ENCODE results near the gene TMEM60. TPM values are rescaled to one million over a fixed set of nuclear protein-coding genes. Genes with fewer than 3 reads are reported as not detected.
"Not testable (repeated sequence)": the region's sequence is repeated elsewhere in the genome, so short reads cannot be mapped to it uniquely, and the experiment has no call there.

TMEM60 gene
- total RNA-seq, 2 donors from 2014 or later: 8.7 to 12.2 TPM

GRCh38 chr7:77837966-77838365 is 39.7 kb upstream of the TMEM60 start:
- Histone ChIP-seq H3K9me3 (no peaks in the 10 kb centered on the region), H3K36me3 (no peaks in the 10 kb centered on the region), H3K27ac (no peak overlapping the region), H3K4me1 (ENCODE audit: control insufficient read depth in 1 of 2, low read depth in 2 of 2) (peaks cover 8 to 15% of the 10 kb centered on the region in 2 donors), H3K4me3 (no peak overlapping the region), H3K27me3 (replicated peaks; ENCODE audit: insufficient read depth) (no peaks in the 10 kb centered on the region)
- ATAC-seq (ENCODE audit: insufficient number of reproducible peaks, low FRiP score, low read depth) (no peak), DNase-seq (ENCODE audit: low spot score) (no peak)
- no peak for TF ChIP-seq CTCF (IDR thresholded peaks at IDR 0.05)

- DNase-seq (ENCODE audit: low spot score) (no peak), ATAC-seq (ENCODE audit: insufficient number of reproducible peaks, low FRiP score, low read depth) (no peak)
- no peak for TF ChIP-seq CTCF (IDR thresholded peaks at IDR 0.05)
- no peaks in the 10 kb centered on the region for H3K36me3 ChIP-seq
- peaks cover 8 to 15% of the 10 kb centered on the region in 2 donors for H3K4me1 ChIP-seq (ENCODE audit: control insufficient read depth in 1 of 2, low read depth in 2 of 2)
- no peaks in the 10 kb centered on the region for H3K9me3 ChIP-seq
- H3K27me3 ChIP-seq (replicated peaks; ENCODE audit: insufficient read depth): no peaks in the 10 kb centered on the region
- H3K27ac ChIP-seq: no peak overlapping the region
- H3K4me3 ChIP-seq: no peak overlapping the region
Measured at GRCh38 chr7:77837275-77837674, 39.0 kb upstream of the TMEM60 start.

DNA sequence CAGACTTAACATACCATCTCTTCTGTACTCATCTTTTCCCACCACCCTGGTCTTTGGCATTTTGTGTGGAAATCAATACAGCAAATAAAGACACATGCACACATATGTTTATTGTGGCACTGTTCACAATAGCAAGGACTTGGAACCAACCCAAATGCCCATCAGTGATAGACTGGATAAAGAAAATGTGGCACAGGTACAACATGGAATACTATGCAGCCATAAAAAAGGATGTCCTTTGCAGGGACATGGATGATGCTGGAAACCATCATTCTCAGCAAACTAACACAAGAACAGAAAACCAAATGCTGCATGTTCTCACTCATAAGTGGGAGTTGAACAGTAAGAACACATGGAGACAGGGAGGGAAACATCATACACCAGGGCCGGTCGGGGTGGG is 38.2 kb upstream of the TMEM60 start:
- H3K27me3 ChIP-seq (replicated peaks; ENCODE audit: insufficient read depth); H3K4me3 ChIP-seq; ATAC-seq (ENCODE audit: insufficient number of reproducible peaks, low FRiP score, low read depth); H3K27ac ChIP-seq; DNase-seq (ENCODE audit: low spot score); H3K9me3 ChIP-seq; H3K36me3 ChIP-seq: not testable (repeated sequence)
- peaks cover 8 to 15% of the 10 kb centered on the region in 2 donors for H3K4me1 ChIP-seq (ENCODE audit: control insufficient read depth in 1 of 2, low read depth in 2 of 2)

DNA sequence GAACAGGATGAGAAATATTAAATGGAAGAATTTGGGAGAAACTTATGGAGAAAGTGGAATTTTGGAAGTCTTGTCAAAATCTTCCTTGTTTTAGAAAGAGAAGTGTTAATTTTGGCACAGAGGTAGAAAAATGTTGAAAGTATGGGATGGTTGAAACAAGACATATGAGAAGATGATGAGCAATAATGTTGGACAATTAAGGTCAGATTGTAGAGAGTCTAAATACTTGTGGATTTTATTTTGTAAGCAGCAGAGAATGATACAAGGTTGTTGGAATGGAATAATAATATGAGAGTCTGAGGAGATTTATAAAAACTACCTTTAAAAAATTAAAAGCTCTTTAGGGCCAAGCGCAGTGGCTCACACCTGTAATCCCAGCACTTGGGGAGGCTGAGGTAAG is 34.9 kb upstream of the TMEM60 start:
- no peak overlapping the region for H3K27ac ChIP-seq
- no peak for TF ChIP-seq CTCF (IDR thresholded peaks at IDR 0.05)
- no peaks in the 10 kb centered on the region for H3K36me3 ChIP-seq
- H3K27me3 ChIP-seq (replicated peaks; ENCODE audit: insufficient read depth): no peaks in the 10 kb centered on the region
- ATAC-seq (ENCODE audit: insufficient number of reproducible peaks, low FRiP score, low read depth) (no peak), DNase-seq (ENCODE audit: low spot score) (no peak)
- no peak overlapping the region for H3K4me3 ChIP-seq
- no peaks in the 10 kb centered on the region for H3K9me3 ChIP-seq
- H3K4me1 ChIP-seq (ENCODE audit: control insufficient read depth in 1 of 2, low read depth in 2 of 2): peaks cover 10 to 24% of the 10 kb centered on the region in 2 donors

- no peak for TF ChIP-seq CTCF (IDR thresholded peaks at IDR 0.05)
- Histone ChIP-seq H3K27me3 (replicated peaks; ENCODE audit: insufficient read depth) (no peaks in the 10 kb centered on the region), H3K36me3 (no peaks in the 10 kb centered on the region), H3K27ac (no peak overlapping the region), H3K4me3 (no peak overlapping the region), H3K4me1 (ENCODE audit: control insufficient read depth in 1 of 2, low read depth in 2 of 2) (peaks cover 6 to 20% of the 10 kb centered on the region in 2 donors), H3K9me3 (no peaks in the 10 kb centered on the region)
- ATAC-seq (ENCODE audit: insufficient number of reproducible peaks, low FRiP score, low read depth): no peak
- no peak for DNase-seq (ENCODE audit: low spot score)
Measured at GRCh38 chr7:77831953-77832352, 33.7 kb upstream of the TMEM60 start.

GRCh38 chr7:77831481-77831880 is 33.2 kb upstream of the TMEM60 start:
- no peak overlapping the region for H3K4me3 ChIP-seq
- no peak for TF ChIP-seq CTCF (IDR thresholded peaks at IDR 0.05)
- no peaks in the 10 kb centered on the region for H3K27me3 ChIP-seq (replicated peaks; ENCODE audit: insufficient read depth)
- H3K4me1 ChIP-seq (ENCODE audit: control insufficient read depth in 1 of 2, low read depth in 2 of 2): peaks cover 5 to 20% of the 10 kb centered on the region in 2 donors
- no peaks in the 10 kb centered on the region for H3K9me3 ChIP-seq
- no peaks in the 10 kb centered on the region for H3K36me3 ChIP-seq
- no peak for ATAC-seq (ENCODE audit: insufficient number of reproducible peaks, low FRiP score, low read depth)
- H3K27ac ChIP-seq: no peak overlapping the region
- DNase-seq (ENCODE audit: low spot score): no peak
